Liver (tissue), 9 donors: ENCODE data around the gene RALGAPA2. TPM values are rescaled to one million over a fixed set of nuclear protein-coding genes. Genes with fewer than 3 reads are reported as not detected.

Experiments used
- DNase-seq: peaks from one replicate; pipeline ENCODE4 v3.0.0-alpha.2; 2017; ENCODE audit warnings: low spot score
- H3K27ac ChIP-seq, 2 donors: one replicate each; pipeline ENCODE4 v1.7.0; 2013; ENCODE audit warnings: inconsistent platforms in 2 of 2, low read length in 2 of 2, control low read depth in 1 of 2, low read depth in 1 of 2, mild to moderate bottlenecking in 1 of 2
- H3K27me3 ChIP-seq, 4 donors: one replicate each; pipeline versions ENCODE4 v1.6.1 to v1.7.0; 2013; ENCODE audit warnings: low read length in 3 of 4, inconsistent platforms in 1 of 4, mild to moderate bottlenecking in 1 of 4, moderate library complexity in 1 of 4; ENCODE audit not compliant: control insufficient read depth in 4 of 4, insufficient read depth in 4 of 4
- H3K36me3 ChIP-seq, 4 donors: one replicate each; pipeline versions ENCODE4 v1.6.1 to v1.7.0; 2013; ENCODE audit warnings: low read length in 3 of 4, mild to moderate bottlenecking in 3 of 4, low read depth in 1 of 4, moderate library complexity in 1 of 4; ENCODE audit not compliant: control insufficient read depth in 4 of 4, insufficient read depth in 3 of 4
- H3K4me1 ChIP-seq, 4 donors: one replicate each; pipeline versions ENCODE4 v1.6.1 to v1.7.0; 2013; ENCODE audit warnings: low read length in 3 of 4, mild to moderate bottlenecking in 3 of 4, moderate library complexity in 1 of 4; ENCODE audit not compliant: control insufficient read depth in 4 of 4, insufficient read depth in 4 of 4
- H3K4me3 ChIP-seq, 3 donors: one replicate each; pipeline versions ENCODE4 v1.6.1 to v1.7.0; 2013; ENCODE audit warnings: low read length in 3 of 3, control low read depth in 1 of 3, low read depth in 1 of 3, mild to moderate bottlenecking in 1 of 3
- H3K9ac ChIP-seq, 2 donors: one replicate each; pipeline ENCODE4 v1.7.0; 2013; ENCODE audit warnings: low read length in 2 of 2, mild to moderate bottlenecking in 2 of 2, moderate library complexity in 2 of 2, control low read depth in 1 of 2, low read depth in 1 of 2
- H3K9me3 ChIP-seq, 4 donors: one replicate each; pipeline versions ENCODE4 v1.6.1 to v1.7.0; 2013; ENCODE audit warnings: low read length in 3 of 4; ENCODE audit not compliant: control insufficient read depth in 4 of 4
- ATF3 ChIP-seq: IDR thresholded peaks from 2 replicates; pipeline ENCODE4 v1.6.1; 2016; ENCODE audit warnings: antibody characterized with exemption
- CTCF ChIP-seq: fragments of 150-350 bp; IDR thresholded peaks from 2 replicates; pipeline ENCODE4 v1.5.1; 2017; ENCODE audit warnings: improper control_type of control experiment, low read depth, low read length; ENCODE audit not compliant: missing input control
- EGR1 ChIP-seq, 2 donors: IDR thresholded peaks; 2 replicates each; pipeline ENCODE4 v1.6.1; 2016 to 2018; ENCODE audit warnings: antibody characterized with exemption in 2 of 2, low read depth in 2 of 2
- FOXA1 ChIP-seq: IDR thresholded peaks from 2 replicates; pipeline ENCODE4 v1.6.1; 2016; ENCODE audit warnings: antibody characterized with exemption
- GABPA ChIP-seq, 2 donors: IDR thresholded peaks in 1 of 2; conservative IDR thresholded peaks in 1 of 2; 2 replicates each; pipeline ENCODE4 v1.6.1; 2016; ENCODE audit warnings: antibody characterized with exemption in 2 of 2, mild to moderate bottlenecking in 1 of 2, moderate library complexity in 1 of 2
- HNF4A ChIP-seq, 2 donors: conservative IDR thresholded peaks; 2 replicates each; pipeline ENCODE4 v1.6.1; 2016; ENCODE audit warnings: antibody characterized with exemption in 2 of 2, mild to moderate bottlenecking in 2 of 2
- HNF4G ChIP-seq: IDR thresholded peaks from 2 replicates; pipeline ENCODE4 v1.6.1; 2016; ENCODE audit warnings: antibody characterized with exemption
- NR2F2 ChIP-seq: IDR thresholded peaks from 2 replicates; pipeline ENCODE4 v1.6.1; 2016; ENCODE audit warnings: antibody characterized with exemption
- RAD21 ChIP-seq, 2 donors: IDR thresholded peaks; 2 replicates each; pipeline ENCODE4 v1.6.1; 2016; ENCODE audit warnings: antibody characterized with exemption in 2 of 2, mild to moderate bottlenecking in 2 of 2
- RXRA ChIP-seq, 2 donors: IDR thresholded peaks; 2 replicates each; pipeline ENCODE4 v1.6.1; 2017 to 2018; ENCODE audit warnings: antibody characterized with exemption in 2 of 2, mild to moderate bottlenecking in 1 of 2
- SP1 ChIP-seq: IDR thresholded peaks from 2 replicates; pipeline ENCODE4 v1.6.1; 2018; ENCODE audit warnings: antibody characterized with exemption, mild to moderate bottlenecking
- TAF1 ChIP-seq: conservative IDR thresholded peaks from 2 replicates; pipeline ENCODE4 v1.6.1; 2016; ENCODE audit warnings: antibody characterized with exemption, mild to moderate bottlenecking
- YY1 ChIP-seq: IDR thresholded peaks from 2 replicates; pipeline ENCODE4 v1.6.1; 2016; ENCODE audit warnings: antibody characterized with exemption, mild to moderate bottlenecking
- ZBTB33 ChIP-seq: IDR thresholded peaks from 2 replicates; pipeline ENCODE4 v1.6.1; 2016; ENCODE audit warnings: antibody characterized with exemption
- WGBS: extraction: QIAGEN DNeasy Blood & Tissue Kit; methylation state at CpG from one replicate; pipeline ENCODE4 v1.1.7; 2013; 5-methylcytosine and 5-hydroxymethylcytosine counted together
- polyA plus RNA-seq, 2 donors: library from polyadenylated mRNA; stranded (reverse) in 1 of 2; unstranded in 1 of 2; fragments of 200-250 nt in 1 of 2; fragments of >200 nt in 1 of 2; fragmentation: Nextera tagmentation in 1 of 2; extraction: Ambion mirVana in 1 of 2; gene quantifications; one replicate each; pipeline versions ENCODE4 v1.2.1 to v1.2.3, GENCODE V29; 2013 to 2015
- total RNA-seq, 2 donors: library from RNA; depleted of rRNA; stranded (reverse); fragments of >200 nt; gene quantifications; one replicate each; pipeline ENCODE4 v1.2.3, GENCODE V29; 2014
- TF ChIP-seq, protein P1 (sequence below): IDR thresholded peaks from 2 replicates; pipeline ENCODE4 v1.6.1; 2016; ENCODE audit warnings: antibody characterized with exemption, mild to moderate bottlenecking
- TF ChIP-seq, protein P2 (sequence below): IDR thresholded peaks from 2 replicates; pipeline ENCODE4 v1.6.1; 2016; ENCODE audit warnings: antibody characterized with exemption
- donor health status: healthy.
- donor health status: healthy.
- donor health status: healthy.
- donor health status: healthy.
- donor health status: healthy.

Gene RALGAPA2
- total and polyA plus RNA-seq, 4 donors: 14.8 to 89.9 (median 25.1) TPM

GRCh38 chr20:20621195-20621594, 91.2 kb downstream of the RALGAPA2 start:
- Histone ChIP-seq H3K27ac (no peak overlapping the region), H3K27me3 (no peaks in the 10 kb centered on the region), H3K4me1 (no peaks in the 10 kb centered on the region), H3K36me3 (peaks cover 2 to 37% (median 27%) of the 10 kb centered on the region in 4 donors), H3K9ac (no peak overlapping the region), H3K4me3 (no peak overlapping the region), H3K9me3 (no peaks in the 10 kb centered on the region)
- no peak for DNase-seq
- no peak for TF ChIP-seq HNF4G
- TF ChIP-seq YY1: no peak
- TF ChIP-seq, protein P1, sequence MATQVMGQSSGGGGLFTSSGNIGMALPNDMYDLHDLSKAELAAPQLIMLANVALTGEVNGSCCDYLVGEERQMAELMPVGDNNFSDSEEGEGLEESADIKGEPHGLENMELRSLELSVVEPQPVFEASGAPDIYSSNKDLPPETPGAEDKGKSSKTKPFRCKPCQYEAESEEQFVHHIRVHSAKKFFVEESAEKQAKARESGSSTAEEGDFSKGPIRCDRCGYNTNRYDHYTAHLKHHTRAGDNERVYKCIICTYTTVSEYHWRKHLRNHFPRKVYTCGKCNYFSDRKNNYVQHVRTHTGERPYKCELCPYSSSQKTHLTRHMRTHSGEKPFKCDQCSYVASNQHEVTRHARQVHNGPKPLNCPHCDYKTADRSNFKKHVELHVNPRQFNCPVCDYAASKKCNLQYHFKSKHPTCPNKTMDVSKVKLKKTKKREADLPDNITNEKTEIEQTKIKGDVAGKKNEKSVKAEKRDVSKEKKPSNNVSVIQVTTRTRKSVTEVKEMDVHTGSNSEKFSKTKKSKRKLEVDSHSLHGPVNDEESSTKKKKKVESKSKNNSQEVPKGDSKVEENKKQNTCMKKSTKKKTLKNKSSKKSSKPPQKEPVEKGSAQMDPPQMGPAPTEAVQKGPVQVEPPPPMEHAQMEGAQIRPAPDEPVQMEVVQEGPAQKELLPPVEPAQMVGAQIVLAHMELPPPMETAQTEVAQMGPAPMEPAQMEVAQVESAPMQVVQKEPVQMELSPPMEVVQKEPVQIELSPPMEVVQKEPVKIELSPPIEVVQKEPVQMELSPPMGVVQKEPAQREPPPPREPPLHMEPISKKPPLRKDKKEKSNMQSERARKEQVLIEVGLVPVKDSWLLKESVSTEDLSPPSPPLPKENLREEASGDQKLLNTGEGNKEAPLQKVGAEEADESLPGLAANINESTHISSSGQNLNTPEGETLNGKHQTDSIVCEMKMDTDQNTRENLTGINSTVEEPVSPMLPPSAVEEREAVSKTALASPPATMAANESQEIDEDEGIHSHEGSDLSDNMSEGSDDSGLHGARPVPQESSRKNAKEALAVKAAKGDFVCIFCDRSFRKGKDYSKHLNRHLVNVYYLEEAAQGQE: no peak
- TF ChIP-seq EGR1 (IDR thresholded peaks at IDR 0.05; ENCODE audit: low read depth in 2 of 2): no peak
- TF ChIP-seq ZBTB33: no peak
- TF ChIP-seq GABPA (IDR thresholded peaks at IDR 0.05 in 1 of 2, conservative IDR thresholded peaks at IDR 0.05 in 1 of 2): no peak
- TF ChIP-seq CTCF: no peak
- TF ChIP-seq NR2F2: no peak
- 87% methylated on average over 1 of the region's 1 CpG for WGBS

DNA sequence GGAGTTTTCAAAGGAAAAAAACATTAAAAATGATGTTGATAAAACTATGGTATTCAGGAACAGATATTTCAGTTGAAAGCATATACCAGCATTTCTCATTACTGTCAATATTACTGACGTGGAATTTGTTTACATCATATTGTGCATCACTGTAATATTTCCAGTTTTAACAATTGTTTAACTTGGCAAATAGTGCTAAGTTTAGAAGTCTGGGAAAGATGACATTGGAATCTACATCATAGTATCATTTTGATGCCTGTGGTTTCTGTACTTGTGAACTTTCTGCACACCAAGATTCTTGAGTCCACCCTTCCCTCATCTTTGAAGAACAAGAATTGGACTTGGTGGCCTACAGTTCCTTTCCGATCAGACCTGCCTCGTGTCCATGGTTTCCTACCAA, 98.1 kb downstream of the RALGAPA2 start:
- H3K27ac ChIP-seq: no peak overlapping the region
- TF ChIP-seq TAF1 (no peak), HNF4G (no peak), RAD21 (IDR thresholded peaks at IDR 0.05) (no peak), ATF3 (no peak), CTCF (no peak), FOXA1 (no peak), NR2F2 (no peak), RXRA (IDR thresholded peaks at IDR 0.05) (no peak), YY1 (no peak), HNF4A (conservative IDR thresholded peaks at IDR 0.05) (no peak), ZBTB33 (no peak), SP1 (no peak)
- TF ChIP-seq, protein P2, sequence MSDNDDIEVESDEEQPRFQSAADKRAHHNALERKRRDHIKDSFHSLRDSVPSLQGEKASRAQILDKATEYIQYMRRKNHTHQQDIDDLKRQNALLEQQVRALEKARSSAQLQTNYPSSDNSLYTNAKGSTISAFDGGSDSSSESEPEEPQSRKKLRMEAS: no peak
- no peaks in the 10 kb centered on the region for H3K27me3 ChIP-seq
- no peak overlapping the region for H3K9ac ChIP-seq
- H3K9me3 ChIP-seq: no peaks in the 10 kb centered on the region
- DNase-seq: no peak
- WGBS: 95% methylated on average over 3 of the region's 3 CpGs
- no peak overlapping the region for H3K4me3 ChIP-seq
- H3K36me3 ChIP-seq: peaks cover 6 to 32% (median 23%) of the 10 kb centered on the region in 4 donors
- peaks cover 2 to 16% (median 14%) of the 10 kb centered on the region in 4 donors for H3K4me1 ChIP-seq
